ENCODE measurements around the gene TUBGCP6.

TUBGCP6 gene

GRCh38 chr22:50182176-50183081 lies 62.4 kb downstream of the TUBGCP6 start:
- DNase-seq (ENCODE audit: low read depth), result no peak

GRCh38 chr22:50180727-50181521 lies 63.9 kb downstream of the TUBGCP6 start:
- DNase-seq (ENCODE audit: low read depth), result no peak

- DNase-seq (ENCODE audit: low read depth), result no peak
Measured at GRCh38 chr22:50179937-50180726, 64.7 kb downstream of the TUBGCP6 start.

- DNase-seq (ENCODE audit: low read depth), result no peak
Measured at GRCh38 chr22:50178871-50179869, 65.7 kb downstream of the TUBGCP6 start.

- DNase-seq (ENCODE audit: low read depth), result no peak
Measured at GRCh38 chr22:50178471-50178864, 66.4 kb downstream of the TUBGCP6 start.

- no peak for DNase-seq (ENCODE audit: low read depth)
Measured at GRCh38 chr22:50177537-50178470, 67.0 kb downstream of the TUBGCP6 start.

- no peak for DNase-seq (ENCODE audit: low read depth)
Measured at GRCh38 chr22:50176850-50177536, 67.8 kb downstream of the TUBGCP6 start.

GRCh38 chr22:50175921-50176849 lies 68.6 kb downstream of the TUBGCP6 start:
- no peak for DNase-seq (ENCODE audit: low read depth)

- no peak for DNase-seq (ENCODE audit: low read depth)
Measured at GRCh38 chr22:50175191-50175461, 69.7 kb downstream of the TUBGCP6 start.

GRCh38 chr22:50174382-50175190 lies 70.2 kb downstream of the TUBGCP6 start:
- no peak for DNase-seq (ENCODE audit: low read depth)

GRCh38 chr22:50173983-50174355 lies 70.9 kb downstream of the TUBGCP6 start:
- no peak for DNase-seq (ENCODE audit: low read depth)

- DNase-seq (ENCODE audit: low read depth), result no peak
Measured at GRCh38 chr22:50173311-50173982, 71.4 kb downstream of the TUBGCP6 start.

GRCh38 chr22:50171965-50172421 lies 72.8 kb downstream of the TUBGCP6 start:
- no peak for DNase-seq (ENCODE audit: low read depth)

GRCh38 chr22:50171319-50171964 lies 73.4 kb downstream of the TUBGCP6 start:
- DNase-seq (ENCODE audit: low read depth), result no peak

- no peak for DNase-seq (ENCODE audit: low read depth)
Measured at GRCh38 chr22:50170453-50171318, 74.1 kb downstream of the TUBGCP6 start, which contains the start of gene PANX2. TSS of gene PANX2 (plus strand) at chr22:50170731. CDS start at chr22:50170731, 0 bp downstream.
